Sigmoid colon (tissue), 4 donors: ENCODE data around the gene FDXR.

Source experiments
- CTCF ChIP-seq, 4 experiments: fragments of 450-650 bp in 3 of 4; fragments of 200-600 bp in 1 of 4; IDR thresholded peaks; one replicate each; pipeline ENCODE4 v1.5.1; 2016 to 2019; ENCODE audit warnings: antibody characterized with exemption in 4 of 4, mild to moderate bottlenecking in 3 of 4, moderate library complexity in 2 of 4
- POLR2AphosphoS5 ChIP-seq, 4 donors: sonication (generic); formaldehyde crosslinking; IDR thresholded peaks; one replicate each; pipeline ENCODE4 v1.6.1; 2017; ENCODE audit warnings: antibody characterized with exemption in 4 of 4

- no peak for TF ChIP-seq CTCF (IDR thresholded peaks at IDR 0.05)
- no peak for TF ChIP-seq POLR2AphosphoS5 (IDR thresholded peaks at IDR 0.05)
Measured at GRCh38 chr17:74853669-74854068, 19.1 kb downstream of the FDXR start.
